CD4-positive, alpha-beta T cell treated with Interleukin-4 for 4 hours (primary cell): Measurements from ENCODE around the gene UGT3A2.

Experiments
- DNase-seq: peaks from one replicate; pipeline ENCODE4 v3.0.0-alpha.2; 2020

The UGT3A2 gene

DNA sequence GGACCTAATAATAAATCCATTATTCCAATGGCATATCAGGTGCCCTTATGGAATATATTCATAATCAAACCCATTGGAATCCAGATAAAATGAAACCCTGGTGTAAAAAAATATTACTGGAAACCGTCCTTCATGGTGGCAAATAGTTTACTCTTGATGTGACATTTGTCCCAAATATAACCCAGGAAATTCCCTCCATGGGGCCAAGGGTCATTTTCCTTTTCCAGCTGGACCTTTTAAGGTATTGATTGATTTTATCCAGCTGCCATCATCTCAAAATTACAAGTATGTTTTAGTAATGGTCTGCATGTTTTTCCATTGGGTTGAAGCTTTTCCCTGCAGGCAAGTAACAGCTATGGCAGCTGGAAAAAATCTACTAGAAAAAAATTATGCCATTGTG lies 67.1 kb downstream of the UGT3A2 start:
- no peak for DNase-seq

GRCh38 chr5:35996076-35996475 lies 70.6 kb downstream of the UGT3A2 start:
- DNase-seq, result no peak

DNA sequence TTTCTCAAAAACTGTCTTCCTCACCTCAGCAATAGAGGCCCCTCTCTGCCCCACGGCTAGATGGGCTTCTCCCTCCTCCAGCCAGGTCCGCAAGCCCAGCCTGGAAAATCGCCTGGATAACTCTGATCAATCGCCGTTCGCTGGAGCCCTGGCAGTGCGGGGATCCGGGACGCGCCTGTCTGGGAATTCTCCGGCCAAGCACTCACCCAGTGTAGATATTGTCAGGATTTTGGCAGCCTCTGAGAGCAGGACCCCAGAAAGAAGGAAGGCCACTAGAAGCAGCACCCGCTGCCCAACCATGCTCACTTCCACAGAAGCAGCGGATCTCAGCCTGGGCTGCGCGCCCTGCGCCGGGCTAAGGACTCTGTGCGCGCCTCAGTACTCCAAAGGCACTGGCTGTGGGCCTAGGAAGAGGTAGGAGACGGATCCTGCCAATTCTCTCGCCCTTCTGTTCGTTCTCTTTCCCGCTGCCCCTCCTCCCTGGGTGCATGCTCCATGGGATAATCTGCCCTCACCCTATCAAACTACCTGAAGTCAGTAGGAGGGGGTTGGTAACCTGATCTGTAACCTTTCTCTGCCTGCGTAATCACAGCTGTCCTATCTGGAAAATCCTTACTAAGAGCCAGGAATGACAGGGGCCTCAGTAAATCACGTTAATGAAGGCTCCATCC lies 75.6 kb downstream of the UGT3A2 start, which contains the start of gene UGT3A1:
TSS of gene UGT3A1 (minus strand) at position 450 of the 671 bp plus-strand sequence. CDS start at position 300, 150 bp downstream.
- DNase-seq, result no peak

GRCh38 chr5:35990520-35990919 lies 76.2 kb downstream of the UGT3A2 start:
- DNase-seq, result no peak

- no peak for DNase-seq
These were observed 78.2 kb downstream of the UGT3A2 start for GRCh38 chr5:35988529-35988928.

DNA sequence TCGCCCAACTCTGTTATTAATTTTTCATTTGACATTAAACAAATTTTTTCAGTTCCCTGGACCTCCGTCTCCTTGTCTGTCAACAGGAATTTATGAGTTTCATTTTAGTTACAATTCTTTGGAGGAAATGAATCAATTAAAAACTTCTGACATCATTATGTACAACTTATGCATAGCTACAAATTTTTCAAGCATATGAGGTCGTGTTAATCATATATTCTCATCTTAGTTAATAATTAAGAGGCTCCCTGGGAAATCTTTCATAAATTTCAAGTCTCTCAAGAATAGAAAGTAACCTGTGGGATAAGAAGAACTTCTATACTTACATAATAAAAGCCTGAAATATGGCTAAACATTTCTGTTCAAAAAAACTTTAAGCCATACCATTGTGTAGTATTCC lies 78.9 kb downstream of the UGT3A2 start:
- DNase-seq, result no peak
